T follicular helper cell (primary cell): ENCODE measurements around the gene LRRC4B.

Experiments
- DNase-seq: peaks from one replicate; pipeline ENCODE4 v3.0.0-alpha.2; 2020; ENCODE audit warnings: low read depth

Gene LRRC4B

DNA sequence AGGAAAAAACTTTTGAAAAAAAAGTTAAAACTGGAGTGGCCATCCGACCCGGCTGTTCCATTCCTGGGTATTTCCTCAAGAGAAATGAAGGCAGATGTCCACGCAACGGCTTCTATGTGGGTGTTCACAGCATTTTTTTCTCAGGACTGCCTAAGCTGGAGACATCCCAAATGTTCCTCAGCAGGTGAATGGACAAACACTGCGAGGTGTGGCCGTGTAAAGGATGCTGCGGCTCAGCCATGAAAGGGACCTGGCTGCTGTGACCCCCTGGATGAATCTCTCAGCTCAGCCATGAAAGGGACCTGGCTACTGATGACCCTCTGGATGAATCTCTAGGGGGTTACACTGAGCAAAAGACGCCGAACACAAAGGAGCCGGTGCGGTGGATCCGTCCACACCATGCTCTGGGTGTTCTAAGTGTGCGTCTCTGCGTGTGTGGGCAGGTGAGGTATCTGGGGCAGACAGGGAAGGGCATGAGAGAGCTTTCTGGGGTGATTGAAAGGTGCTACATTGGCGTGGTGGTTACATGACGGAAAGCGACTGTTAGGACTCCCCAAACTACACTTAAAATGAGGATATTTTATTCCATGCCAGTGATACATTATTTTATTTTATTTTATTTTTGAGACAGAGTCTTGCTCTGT is 47.3 kb downstream of the LRRC4B start:
- no peak for DNase-seq

DNA sequence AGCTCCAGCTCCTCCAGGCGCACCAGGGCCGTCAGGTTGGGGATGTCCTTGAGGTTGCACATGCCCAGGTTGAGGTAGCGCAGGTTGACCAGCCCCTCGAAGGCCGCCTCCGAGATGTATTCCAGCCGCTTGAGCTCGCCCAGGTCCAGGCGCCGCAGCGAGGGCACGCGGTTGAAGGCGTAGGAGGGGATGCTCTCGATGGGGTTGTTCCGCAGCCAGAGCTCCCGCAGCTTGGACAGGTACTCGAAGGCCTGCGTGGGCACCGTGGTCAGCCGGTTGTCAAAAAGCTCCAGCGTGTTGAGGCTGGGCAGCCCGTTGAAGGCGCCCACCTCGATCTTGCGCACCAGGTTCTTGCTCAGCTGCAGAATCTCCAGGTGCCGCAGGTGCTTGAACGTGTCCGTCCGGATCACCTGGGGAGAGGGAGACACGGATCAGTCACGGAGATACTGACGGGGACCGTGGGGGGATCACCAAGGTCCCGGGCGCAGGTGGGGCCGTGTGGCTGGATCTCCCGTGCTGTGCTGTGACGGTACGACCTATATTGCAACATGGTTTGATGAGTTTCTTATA is 49.1 kb downstream of the LRRC4B start:
- no peak for DNase-seq

DNA sequence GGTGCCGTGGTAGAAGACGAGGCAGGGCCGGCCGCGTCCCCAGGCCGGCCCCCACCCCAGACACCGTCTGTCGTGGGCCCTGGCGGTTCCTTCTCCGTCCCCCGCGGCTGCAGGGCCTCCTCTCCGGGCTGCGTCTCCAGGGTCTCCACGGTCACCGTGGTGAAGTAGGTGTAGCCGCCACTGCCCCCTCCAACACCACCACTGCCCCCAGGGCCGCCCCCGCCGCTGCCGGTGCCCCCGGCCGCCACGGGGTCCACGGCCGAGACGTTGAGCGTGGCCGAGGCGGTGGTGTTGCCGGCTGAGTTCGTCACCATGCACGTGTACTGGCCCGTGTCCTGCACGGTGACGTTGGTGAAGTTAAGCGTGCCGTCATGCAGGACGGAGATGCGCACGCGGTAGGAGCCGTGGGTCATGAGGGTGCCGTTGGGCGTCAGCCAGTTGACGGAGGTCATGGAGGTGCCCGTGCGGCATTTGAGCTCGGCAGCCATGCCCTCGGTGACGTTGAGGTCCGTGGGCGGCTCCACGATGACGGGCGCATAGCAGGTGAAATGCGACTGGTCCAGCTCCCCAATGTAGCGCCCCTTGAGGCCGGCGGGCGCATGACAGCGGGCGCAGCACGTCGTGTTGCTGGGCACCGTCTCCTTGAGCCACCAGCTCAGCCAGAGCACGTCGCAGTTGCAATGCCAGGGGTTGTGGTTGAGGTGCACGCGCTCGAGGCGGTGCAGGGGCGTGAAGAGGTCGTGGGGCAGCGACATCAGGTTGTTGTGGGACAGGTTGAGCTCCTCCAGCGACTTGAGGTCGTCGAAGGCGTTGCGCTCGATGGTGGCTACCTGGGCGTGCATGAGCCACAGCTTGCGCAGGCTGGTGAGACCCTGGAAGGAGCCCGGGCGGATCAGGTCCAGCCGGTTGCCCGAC is 49.9 kb downstream of the LRRC4B start:
- DNase-seq: no peak

DNA sequence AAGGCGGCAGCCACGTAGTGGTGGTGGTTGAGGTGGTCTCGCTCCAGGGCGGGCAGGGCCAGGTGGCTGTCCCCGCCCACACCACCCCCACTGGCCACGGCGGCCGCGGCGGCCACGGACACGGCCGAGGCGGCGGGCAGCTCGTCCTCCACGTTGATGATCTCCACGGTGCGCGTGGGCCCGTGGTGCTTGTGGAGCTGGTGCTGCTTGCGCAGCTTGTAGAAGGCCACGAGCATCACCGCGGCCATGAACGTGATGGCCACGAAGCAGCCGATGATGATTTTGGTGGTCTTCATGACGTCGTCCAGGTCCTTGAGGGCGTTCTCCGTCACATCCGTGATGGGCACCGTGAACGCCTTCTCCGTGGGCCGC is 50.5 kb downstream of the LRRC4B start:
- DNase-seq: no peak

GRCh38 chr19:50516964-50517703 is 51.1 kb downstream of the LRRC4B start:
- DNase-seq: no peak

DNA sequence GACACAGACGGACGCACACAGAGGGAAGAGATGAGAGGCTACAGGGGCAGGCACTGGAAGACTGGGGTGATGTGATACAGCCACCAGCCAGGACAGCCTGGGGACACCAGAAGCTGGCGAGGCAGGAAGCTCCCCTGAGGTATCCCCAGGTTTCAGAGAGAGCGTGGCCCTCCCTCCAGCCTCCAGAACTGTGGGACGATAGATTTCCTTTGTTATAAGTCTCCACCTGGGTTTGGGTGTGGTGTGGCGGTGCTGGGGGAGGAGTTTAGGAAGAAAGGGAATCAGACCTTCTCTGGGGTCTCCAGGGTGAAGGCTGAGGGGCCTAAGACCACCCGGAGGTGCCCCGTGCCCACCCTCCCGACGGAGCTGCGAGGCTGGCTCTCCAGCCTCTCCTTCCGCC is 51.8 kb downstream of the LRRC4B start:
- DNase-seq: no peak

DNA sequence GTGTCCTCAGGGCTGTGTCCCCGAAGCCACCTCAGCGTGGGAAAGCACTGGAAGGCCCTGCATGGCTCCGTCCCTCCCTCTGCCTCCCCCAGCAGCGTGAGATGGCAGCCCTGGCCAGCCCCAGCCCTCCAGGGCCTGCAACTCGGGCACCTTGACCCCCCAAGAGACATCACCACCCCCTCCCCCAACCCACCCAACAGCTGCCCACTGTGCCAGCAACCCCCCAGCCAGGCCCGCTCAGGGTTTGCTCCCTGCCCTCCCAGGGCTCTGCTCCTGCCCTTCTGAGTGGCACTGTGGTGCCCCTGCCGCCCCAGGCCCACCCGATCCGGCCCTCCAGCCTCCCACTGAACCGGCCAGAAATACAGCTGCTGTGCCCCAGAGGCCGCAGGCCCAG is 53.1 kb downstream of the LRRC4B start:
- DNase-seq: no peak

DNA sequence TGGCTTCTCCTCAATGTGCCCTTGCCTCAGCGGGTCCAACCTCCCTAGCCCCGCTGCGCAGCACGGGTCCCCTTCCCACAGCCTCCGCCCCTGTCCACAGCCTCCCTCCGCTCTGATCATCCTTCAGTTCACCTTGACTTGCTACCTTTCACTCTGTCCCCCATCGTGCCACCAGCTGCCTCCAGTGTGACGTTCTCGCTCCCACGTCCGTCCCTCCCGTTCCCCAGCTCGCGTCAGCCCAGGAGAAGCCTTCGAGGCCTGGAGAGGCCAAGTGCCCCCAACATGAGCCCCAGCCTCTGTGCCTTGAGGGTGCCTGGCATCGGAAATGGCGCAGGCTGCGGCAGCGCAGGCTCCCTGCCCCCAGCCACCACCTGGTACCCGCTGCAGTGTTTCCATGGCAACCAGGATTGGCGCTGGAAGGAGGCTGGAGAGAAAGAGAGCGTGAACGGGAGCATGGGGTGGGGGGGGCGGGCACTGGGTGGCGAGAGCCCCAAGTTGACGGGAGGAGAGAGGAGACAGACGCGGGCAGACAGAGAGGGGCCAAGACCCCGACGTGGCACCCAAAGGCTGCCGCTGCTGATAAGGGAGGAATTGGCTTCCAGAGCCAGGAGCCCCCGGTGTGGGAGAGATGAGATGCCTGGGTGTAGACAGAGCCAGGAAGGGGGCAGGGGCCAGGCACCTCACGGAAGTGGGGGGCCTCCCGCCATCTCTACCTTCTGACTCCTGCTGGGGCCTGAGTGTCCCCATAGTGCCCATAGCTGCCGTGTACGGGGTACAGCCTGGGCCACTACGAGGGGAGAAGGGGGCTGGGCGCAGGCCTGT is 53.7 kb downstream of the LRRC4B start:
- no peak for DNase-seq

DNA sequence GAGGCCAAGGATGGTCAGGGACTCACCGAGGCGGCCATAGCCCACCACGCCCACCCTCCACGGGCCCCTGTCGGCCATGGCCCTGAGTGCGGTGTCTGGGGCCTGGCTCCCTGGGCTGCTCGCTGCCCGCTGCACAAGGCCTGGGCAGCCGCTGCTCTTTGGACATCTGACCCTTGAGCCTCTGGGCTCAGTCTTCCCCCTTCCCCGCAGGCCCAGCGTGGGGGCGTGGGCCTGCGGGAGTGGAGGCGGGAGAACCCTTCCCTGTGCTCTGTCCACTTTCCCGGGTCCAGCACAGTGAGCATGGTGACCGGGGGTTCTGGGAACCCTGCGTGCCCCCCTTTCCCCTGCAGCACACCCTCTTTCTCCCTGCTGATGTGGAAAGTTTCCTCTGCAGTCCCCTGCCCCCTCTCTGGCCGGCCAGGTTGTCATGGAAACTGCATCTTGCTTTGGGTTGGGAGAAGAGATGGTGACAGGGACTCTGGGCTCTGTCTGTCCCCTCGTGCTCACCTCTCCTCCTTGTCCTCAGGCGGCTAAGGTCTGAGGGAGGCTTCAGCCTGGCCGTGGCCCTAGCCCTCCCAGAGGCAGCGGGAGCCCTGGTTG is 54.4 kb downstream of the LRRC4B start, which contains the start of gene ASPDH:
Gene ASPDH (minus strand): TSS at position 168 of the 600 bp plus-strand sequence. CDS start 90 bp downstream, at position 78.
- no peak for DNase-seq

- DNase-seq: no peak
Observed at GRCh38 chr19:50512999-50513745, 55.1 kb downstream of the LRRC4B start.

DNA sequence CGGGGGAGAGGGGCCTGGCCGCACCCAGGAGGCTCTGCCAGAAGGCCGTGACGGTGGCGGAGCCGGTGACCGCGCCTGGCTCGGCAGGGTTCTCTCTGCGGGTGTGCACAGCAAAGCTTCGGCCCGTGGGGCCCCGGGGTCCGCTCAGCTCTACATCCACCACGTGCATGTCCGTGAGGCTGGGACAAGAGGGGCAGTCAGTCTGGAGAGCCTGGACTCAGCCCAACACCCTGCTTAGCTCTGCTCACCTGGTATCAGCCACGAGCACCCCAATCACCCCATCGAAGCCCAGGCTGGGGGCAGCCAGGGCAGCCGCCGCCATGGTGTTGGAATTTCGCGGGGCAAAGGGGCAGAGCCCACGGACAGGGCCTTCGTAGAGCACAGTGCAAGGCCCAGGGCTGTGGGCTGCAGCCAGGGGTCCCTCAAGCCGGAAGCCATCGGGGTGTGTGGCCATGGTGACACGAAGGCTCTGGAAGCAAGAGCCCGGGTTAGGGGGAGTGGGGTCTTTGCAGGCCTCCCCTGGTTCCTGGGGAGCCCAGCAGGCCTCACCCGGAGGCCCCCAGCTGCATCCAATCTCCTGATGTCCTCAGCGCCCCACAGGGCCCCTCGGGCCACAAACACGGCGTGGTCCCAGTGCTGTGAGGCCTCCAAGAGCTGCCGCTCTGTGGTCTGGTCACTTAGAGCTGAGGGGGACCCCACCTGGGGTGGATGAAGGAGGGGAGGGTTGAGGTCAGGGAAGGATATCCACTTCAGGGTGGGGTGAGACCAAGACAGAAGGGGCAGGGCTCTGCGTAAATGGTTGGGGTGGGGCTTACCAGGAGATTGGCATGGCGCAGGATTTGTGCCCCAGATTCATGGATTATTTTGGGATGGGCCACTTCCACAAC is 55.9 kb downstream of the LRRC4B start:
- DNase-seq: no peak

- peak; percentile 96 for DNase-seq
Observed at GRCh38 chr19:50511069-50511822, 57.0 kb downstream of the LRRC4B start, which contains the start of gene JOSD2. JOSD2 (minus strand) TSS chr19:50511191; CDS start chr19:50510431, 760 bp downstream.

DNA sequence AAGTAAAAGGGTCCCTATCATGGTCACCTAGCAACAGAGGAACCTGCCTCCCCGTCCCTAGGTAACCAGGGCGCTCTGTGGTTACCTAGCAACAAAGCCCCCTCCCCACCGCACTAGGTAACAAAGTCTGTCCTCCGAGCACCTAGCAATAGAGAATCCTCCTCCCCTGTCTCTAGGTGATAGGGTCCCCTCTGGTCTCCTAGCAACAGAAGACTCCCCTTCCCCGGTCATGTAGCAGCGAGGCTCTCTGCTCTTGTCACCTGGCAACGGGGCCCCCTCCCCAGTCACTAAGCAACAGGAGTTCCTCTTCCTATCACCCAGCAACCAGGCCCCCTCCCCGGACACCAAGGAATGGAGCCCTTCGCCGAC is 57.6 kb downstream of the LRRC4B start:
- DNase-seq: no peak

DNA sequence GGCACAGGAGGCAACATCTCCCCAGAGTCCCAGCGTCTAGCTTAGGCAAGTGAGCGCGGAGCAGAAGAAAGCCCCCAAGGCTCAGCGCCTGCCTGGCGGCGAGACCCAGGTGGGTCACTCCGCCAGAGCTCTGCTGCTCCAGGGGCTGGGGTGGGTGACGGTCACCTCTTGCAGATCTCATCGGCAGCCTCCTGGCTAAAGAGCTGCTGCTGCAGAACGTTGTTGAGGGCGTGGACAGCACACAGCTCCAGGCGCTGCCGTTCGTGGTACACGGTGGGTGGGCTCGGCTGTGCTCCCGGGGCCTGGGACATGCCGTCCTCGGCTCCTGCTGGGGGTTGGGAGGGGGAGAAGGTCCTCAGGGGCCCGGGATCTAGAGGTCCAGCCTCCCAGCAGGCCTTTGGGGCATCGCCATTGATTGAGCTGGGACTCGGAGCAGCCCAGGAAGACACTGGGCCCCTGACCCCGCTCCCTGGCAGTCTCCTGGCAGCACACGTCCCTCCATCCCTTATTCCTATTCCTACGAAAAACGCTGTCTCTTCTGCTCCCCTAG is 58.0 kb downstream of the LRRC4B start:
- no peak for DNase-seq

- DNase-seq: no peak
Observed at GRCh38 chr19:50509366-50509765, 58.9 kb downstream of the LRRC4B start.

GRCh38 chr19:50508843-50509190 is 59.4 kb downstream of the LRRC4B start:
- DNase-seq: no peak

- no peak for DNase-seq
Observed at GRCh38 chr19:50507376-50507775, 60.9 kb downstream of the LRRC4B start.

DNA sequence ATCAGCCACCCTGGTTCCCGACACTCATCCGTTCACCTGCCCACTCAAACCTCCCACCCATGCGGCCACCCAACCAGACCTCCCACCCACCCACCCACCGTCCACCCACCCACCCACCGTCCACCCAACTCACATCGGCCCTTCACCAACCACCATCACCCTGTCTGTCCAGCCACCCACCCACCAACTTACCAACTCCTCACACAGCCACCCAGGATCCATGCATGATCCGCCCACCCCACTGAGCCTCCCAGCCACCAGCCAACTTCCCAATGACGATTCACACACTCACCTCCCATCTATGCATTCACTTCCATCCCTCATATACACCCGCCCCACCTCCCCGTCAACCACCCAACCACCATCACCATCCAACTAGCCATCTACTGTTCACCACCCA is 61.5 kb downstream of the LRRC4B start:
- DNase-seq: no peak
